Fibroblast of mammary gland (primary cell): ENCODE data around the gene YTHDC1.

Experiments used
- DNase-seq: peaks from one replicate; pipeline ENCODE4 v3.0.0-alpha.2; 2010; ENCODE audit warnings: low read depth
- H3K4me3 ChIP-seq: 2 replicates; pipeline ENCODE4 v1.5.1; 2011; ENCODE audit warnings: low read depth, mild to moderate bottlenecking, low read length, moderate library complexity; ENCODE audit not compliant: control insufficient read depth
- CTCF ChIP-seq: conservative IDR thresholded peaks from 2 replicates; pipeline ENCODE4 v1.5.1; 2011; ENCODE audit warnings: low read depth, low read length, inconsistent platforms; ENCODE audit not compliant: control insufficient read depth, insufficient read depth

YTHDC1 gene

GRCh38 chr4:68346461-68346860 is 3.4 kb downstream of the YTHDC1 start:
- DNase-seq = peak; percentile 61
- TF ChIP-seq CTCF = no peak
- no peak overlapping the region for H3K4me3 ChIP-seq

GRCh38 chr4:68344785-68345184 is 5.1 kb downstream of the YTHDC1 start:
- no peak for TF ChIP-seq CTCF
- no peak overlapping the region for H3K4me3 ChIP-seq
- DNase-seq = no peak

GRCh38 chr4:68344049-68344448 is 5.8 kb downstream of the YTHDC1 start:
- no peak overlapping the region for H3K4me3 ChIP-seq
- DNase-seq = no peak

GRCh38 chr4:68342134-68342533 is 7.8 kb downstream of the YTHDC1 start:
- H3K4me3 ChIP-seq = no peak overlapping the region
- peak; percentile 82 for DNase-seq
- no peak for TF ChIP-seq CTCF

More at GRCh38 chr4:68344049-68344448, 5.8 kb downstream of the YTHDC1 start:
- no peak for TF ChIP-seq CTCF

GRCh38 chr4:68338625-68339024 is 11.3 kb downstream of the YTHDC1 start:
- no peak for DNase-seq
- no peak overlapping the region for H3K4me3 ChIP-seq
- TF ChIP-seq CTCF = no peak

- H3K4me3 ChIP-seq = no peak overlapping the region
- DNase-seq = no peak
- no peak for TF ChIP-seq CTCF
Measured at GRCh38 chr4:68337522-68337921, 12.4 kb downstream of the YTHDC1 start.

- no peak for TF ChIP-seq CTCF
- no peak for DNase-seq
- no peak overlapping the region for H3K4me3 ChIP-seq
Measured at GRCh38 chr4:68337004-68337403, 12.9 kb downstream of the YTHDC1 start.
